HepG2 (cell line): Measurements from ENCODE around the gene SMG5. TPM values are rescaled to one million over a fixed set of nuclear protein-coding genes. Genes with fewer than 3 reads are reported as not detected.

ENCODE experiments used
- ATF5 ChIP-seq: sonication (generic); formaldehyde crosslinking; IDR thresholded peaks from 2 replicates; pipeline ENCODE4 v1.4.0; 2020; ENCODE audit warnings: mild to moderate bottlenecking, low read depth, missing genetic modification reagents
- BRD4 ChIP-seq: sonication (generic); formaldehyde crosslinking; IDR thresholded peaks from 2 replicates; pipeline ENCODE4 v1.4.0; 2020; ENCODE audit warnings: missing genetic modification reagents
- CEBPZ ChIP-seq: IDR thresholded peaks from 2 replicates; pipeline ENCODE4 v1.6.1; 2012; ENCODE audit warnings: low read length, improper control_type of control experiment
- HES4 ChIP-seq: sonication (generic); formaldehyde crosslinking; IDR thresholded peaks from 2 replicates; pipeline ENCODE4 v1.9.0; 2021; ENCODE audit warnings: mild to moderate bottlenecking, missing genetic modification reagents, borderline replicate concordance
- JUNB ChIP-seq: sonication (generic); formaldehyde crosslinking; IDR thresholded peaks from 2 replicates; pipeline ENCODE4 v1.8.0; 2022; ENCODE audit warnings: missing genetic modification reagents, mild to moderate bottlenecking, borderline replicate concordance
- NCOA5 ChIP-seq: sonication (generic); formaldehyde crosslinking; IDR thresholded peaks from 2 replicates; pipeline ENCODE4 v1.4.0; 2020; ENCODE audit warnings: missing genetic modification reagents
- NFIB ChIP-seq: sonication (generic); formaldehyde crosslinking; IDR thresholded peaks from 2 replicates; pipeline ENCODE4 v1.9.0; 2021; ENCODE audit warnings: missing genetic modification reagents, mild to moderate bottlenecking, borderline replicate concordance
- SUZ12 ChIP-seq: fragments of 150-350 bp; IDR thresholded peaks from 2 replicates; pipeline ENCODE4 v1.6.1; 2014; ENCODE audit warnings: low read depth, low read length
- TRIM24 ChIP-seq: sonication (generic); formaldehyde crosslinking; IDR thresholded peaks from 2 replicates; pipeline ENCODE4 v1.8.0; 2022; ENCODE audit warnings: mild to moderate bottlenecking, missing genetic modification reagents
- ZBTB21 ChIP-seq: sonication (generic); formaldehyde crosslinking; IDR thresholded peaks from 2 replicates; pipeline ENCODE4 v1.4.0; 2020; ENCODE audit warnings: missing genetic modification reagents
- ZBTB39 ChIP-seq: sonication (generic); formaldehyde crosslinking; IDR thresholded peaks from 2 replicates; pipeline ENCODE4 v1.5.0; 2020; ENCODE audit warnings: missing genetic modification reagents
- ZC3H13 ChIP-seq: sonication (generic); formaldehyde crosslinking; IDR thresholded peaks from 2 replicates; pipeline ENCODE4 v1.8.1; 2023; ENCODE audit warnings: mild to moderate bottlenecking, missing genetic modification reagents, moderate library complexity
- ZNF143 ChIP-seq: sonication (generic); formaldehyde crosslinking; IDR thresholded peaks from 2 replicates; pipeline ENCODE4 v1.4.0; 2020; ENCODE audit warnings: missing genetic modification reagents
- ZNF34 ChIP-seq: sonication (generic); formaldehyde crosslinking; IDR thresholded peaks from 2 replicates; pipeline ENCODE4 v1.4.0; 2020; ENCODE audit warnings: mild to moderate bottlenecking, missing genetic modification reagents, borderline replicate concordance
- ZNF503 ChIP-seq: sonication (generic); formaldehyde crosslinking; IDR thresholded peaks from 2 replicates; pipeline ENCODE4 v1.4.0; 2020; ENCODE audit warnings: missing genetic modification reagents
- ZNF577 ChIP-seq: sonication (generic); formaldehyde crosslinking; IDR thresholded peaks from 2 replicates; pipeline ENCODE4 v1.4.0; 2020; ENCODE audit warnings: mild to moderate bottlenecking, low read depth, missing genetic modification reagents, borderline replicate concordance
- polyA plus RNA-seq, 8 experiments: library from polyadenylated mRNA; depleted of rRNA in 3 of 8; stranded (reverse) in 7 of 8; unstranded in 1 of 8; fragments of >200 nt; fragmentation: Illumina TruSeq in 4 of 8; extraction: Trizol in 4 of 8; gene quantifications; 2 replicates each; pipeline versions ENCODE4 v1.2.1 to v1.2.3, GENCODE V29; 2011 to 2016; ENCODE audit warnings: low read depth in 4 of 8, missing spikeins in 1 of 8, mixed read lengths in 1 of 8; ENCODE audit not compliant: insufficient read depth in 1 of 8
- total RNA-seq, 5 experiments: library from RNA; depleted of rRNA; stranded (reverse); fragments of >200 nt; fragmentation: Illumina TruSeq; extraction: Trizol; gene quantifications; 2 replicates each; pipeline ENCODE4 v1.2.3, GENCODE V29; 2016; ENCODE audit warnings: low read depth in 1 of 5
- TF ChIP-seq, protein P1 (sequence below): IDR thresholded peaks from 2 replicates; pipeline ENCODE4 v1.6.1; 2016; ENCODE audit warnings: mild to moderate bottlenecking, missing biosample characterization, missing genetic modification reagents
- TF ChIP-seq, protein P2 (sequence below): sonication (generic); formaldehyde crosslinking; IDR thresholded peaks from 2 replicates; pipeline ENCODE4 v1.4.0; 2020; ENCODE audit warnings: mild to moderate bottlenecking, missing genetic modification reagents

Gene SMG5
- total and polyA plus RNA-seq, 2 of the 13 experiments (the other 11 are each of a cell fraction or from before 2014, with no cell fraction given) = 50.5 to 84.0 TPM

DNA sequence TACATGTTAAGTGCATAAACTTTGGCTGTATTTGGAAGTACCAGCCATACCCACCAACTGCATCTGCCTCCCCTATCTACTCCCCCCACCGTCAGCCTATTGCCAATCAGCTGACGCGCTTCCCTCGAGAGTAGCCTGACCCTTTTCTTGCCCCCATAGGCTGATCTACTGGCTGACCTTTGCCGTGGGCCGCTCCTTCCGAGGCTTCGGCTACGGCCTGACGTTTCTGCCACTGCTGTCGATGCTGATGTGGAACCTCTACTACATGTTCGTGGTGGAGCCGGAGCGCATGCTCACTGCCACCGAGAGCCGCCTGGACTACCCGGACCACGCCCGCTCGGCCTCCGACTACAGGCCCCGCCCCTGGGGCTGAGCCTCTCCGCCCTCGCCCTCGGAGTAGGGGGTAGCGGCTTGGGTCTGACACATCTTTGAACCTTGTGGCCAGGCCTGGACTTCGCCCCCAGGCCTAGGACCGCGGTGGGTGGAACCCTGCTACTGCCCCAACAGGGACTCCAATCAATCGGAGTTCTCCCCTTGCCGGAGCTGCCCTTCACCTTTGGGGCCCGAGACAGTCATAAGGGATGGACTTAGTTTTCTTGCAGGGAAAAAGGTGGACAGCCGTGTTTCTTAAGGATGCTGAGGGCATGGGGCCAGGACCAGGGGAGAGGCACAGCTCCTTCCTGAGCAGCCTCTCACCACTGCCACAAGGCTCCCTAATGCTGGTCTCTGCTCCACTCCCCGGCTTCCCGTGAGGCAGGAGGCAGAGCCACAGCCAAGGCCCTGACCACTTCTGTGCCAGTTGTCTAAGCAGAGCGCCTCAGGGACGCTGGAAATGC, 8.8 kb upstream of the SMG5 start (continued):
- no peak for TF ChIP-seq BRD4 (CRISPR knock-in tag)
- no peak for TF ChIP-seq ZBTB39 (CRISPR knock-in tag)
- no peak for TF ChIP-seq TRIM24 (CRISPR knock-in tag)
- TF ChIP-seq ZNF34 (CRISPR knock-in tag) = no peak; the same call in 1 of the 2 replicates
- TF ChIP-seq SUZ12 = no peak
- 0 out of 2 replicates have a peak, but pooled peaks have one; percentile 9 for TF ChIP-seq ZNF143 (CRISPR knock-in tag)
- no peak for TF ChIP-seq NCOA5 (CRISPR knock-in tag)
- TF ChIP-seq ZNF503 = 0 out of 2 replicates have a peak, but pooled peaks have one; percentile 5
- TF ChIP-seq, protein P1, sequence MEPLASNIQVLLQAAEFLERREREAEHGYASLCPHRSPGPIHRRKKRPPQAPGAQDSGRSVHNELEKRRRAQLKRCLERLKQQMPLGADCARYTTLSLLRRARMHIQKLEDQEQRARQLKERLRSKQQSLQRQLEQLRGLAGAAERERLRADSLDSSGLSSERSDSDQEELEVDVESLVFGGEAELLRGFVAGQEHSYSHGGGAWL (CRISPR knock-in tag) = no peak
- no peak for TF ChIP-seq ZNF577
- TF ChIP-seq, protein P2, sequence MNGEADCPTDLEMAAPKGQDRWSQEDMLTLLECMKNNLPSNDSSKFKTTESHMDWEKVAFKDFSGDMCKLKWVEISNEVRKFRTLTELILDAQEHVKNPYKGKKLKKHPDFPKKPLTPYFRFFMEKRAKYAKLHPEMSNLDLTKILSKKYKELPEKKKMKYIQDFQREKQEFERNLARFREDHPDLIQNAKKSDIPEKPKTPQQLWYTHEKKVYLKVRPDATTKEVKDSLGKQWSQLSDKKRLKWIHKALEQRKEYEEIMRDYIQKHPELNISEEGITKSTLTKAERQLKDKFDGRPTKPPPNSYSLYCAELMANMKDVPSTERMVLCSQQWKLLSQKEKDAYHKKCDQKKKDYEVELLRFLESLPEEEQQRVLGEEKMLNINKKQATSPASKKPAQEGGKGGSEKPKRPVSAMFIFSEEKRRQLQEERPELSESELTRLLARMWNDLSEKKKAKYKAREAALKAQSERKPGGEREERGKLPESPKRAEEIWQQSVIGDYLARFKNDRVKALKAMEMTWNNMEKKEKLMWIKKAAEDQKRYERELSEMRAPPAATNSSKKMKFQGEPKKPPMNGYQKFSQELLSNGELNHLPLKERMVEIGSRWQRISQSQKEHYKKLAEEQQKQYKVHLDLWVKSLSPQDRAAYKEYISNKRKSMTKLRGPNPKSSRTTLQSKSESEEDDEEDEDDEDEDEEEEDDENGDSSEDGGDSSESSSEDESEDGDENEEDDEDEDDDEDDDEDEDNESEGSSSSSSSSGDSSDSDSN (CRISPR knock-in tag) = peak; percentile 80; the same call in 1 of the 2 replicates
- TF ChIP-seq ZBTB21 (CRISPR knock-in tag) = no peak
- no peak for TF ChIP-seq NFIB (CRISPR knock-in tag)
- no peak for TF ChIP-seq ATF5 (CRISPR knock-in tag)
- no peak for TF ChIP-seq CEBPZ
- peak; percentile 84 for TF ChIP-seq ZC3H13 (CRISPR knock-in tag)
- no peak for TF ChIP-seq HES4 (CRISPR knock-in tag)
- TF ChIP-seq JUNB (CRISPR knock-in tag) = no peak
